Activated naive CD4-positive, alpha-beta T cell treated with anti-CD3 and anti-CD28 coated beads, Interleukin-2, amount 50 U/mL, for 72 hours (primary cell): ENCODE results near the gene GLG1. TPM values are rescaled to one million over a fixed set of nuclear protein-coding genes. Genes with fewer than 3 reads are reported as not detected.
"Not testable (repeated sequence)": the region's sequence is repeated elsewhere in the genome, so short reads cannot be mapped to it uniquely, and the experiment has no call there.

Experiments used
- ATAC-seq, 2 donors: fragments of 150-1000 bp; cut with Tn5 transposase; 2 replicates each; pipeline ENCODE4 v1.10.0; 2021; ENCODE audit warnings: mild to moderate bottlenecking in 2 of 2, moderate library complexity in 2 of 2
- DNase-seq, 2 donors: peaks; one replicate each; pipeline ENCODE4 v3.0.0; 2021 to 2022; ENCODE audit warnings: low spot score in 2 of 2
- H3K27ac Mint-ChIP-seq, 2 donors: one replicate each; pipeline ENCODE4 v1.8.0; 2022; ENCODE audit warnings: mild to moderate bottlenecking in 2 of 2, mixed read lengths in 2 of 2
- H3K36me3 Mint-ChIP-seq, 2 donors: one replicate each; pipeline ENCODE4 v1.8.0; 2022; ENCODE audit warnings: mixed read lengths in 2 of 2
- H3K9me3 Mint-ChIP-seq, 2 donors: one replicate each; pipeline ENCODE4 v1.8.0; 2022; ENCODE audit warnings: mixed read lengths in 2 of 2
- total RNA-seq, 2 donors: library from RNA; stranded (reverse); gene quantifications; one replicate each; pipeline ENCODE4 v1.2.3, GENCODE V29; 2022

GLG1 gene
- total RNA-seq, 2 donors from 2014 or later, result 73.0 to 80.4 TPM

DNA sequence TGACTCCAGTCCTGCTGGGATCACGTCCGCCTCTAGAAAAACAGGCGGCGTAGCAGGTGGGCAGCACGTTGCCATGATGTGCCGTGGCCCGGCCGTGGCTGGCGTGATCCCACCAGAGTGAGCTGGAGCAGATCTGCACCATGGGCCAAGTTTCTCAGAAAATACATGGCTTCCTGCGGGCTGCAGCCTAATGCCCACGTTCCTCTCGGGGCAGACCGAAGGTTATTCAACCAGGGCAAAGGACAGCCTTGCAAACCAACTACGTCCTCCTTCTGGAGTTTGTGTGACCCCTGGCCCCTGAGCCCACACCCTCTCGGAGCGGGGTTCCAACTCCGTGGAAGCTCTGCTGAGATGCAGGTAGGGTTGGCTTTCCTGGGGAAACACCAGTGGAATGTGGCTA is 184.8 kb downstream of the GLG1 start:
- not testable (repeated sequence) for DNase-seq, ATAC-seq, H3K9me3 Mint-ChIP-seq, H3K27ac Mint-ChIP-seq, H3K36me3 Mint-ChIP-seq

DNA sequence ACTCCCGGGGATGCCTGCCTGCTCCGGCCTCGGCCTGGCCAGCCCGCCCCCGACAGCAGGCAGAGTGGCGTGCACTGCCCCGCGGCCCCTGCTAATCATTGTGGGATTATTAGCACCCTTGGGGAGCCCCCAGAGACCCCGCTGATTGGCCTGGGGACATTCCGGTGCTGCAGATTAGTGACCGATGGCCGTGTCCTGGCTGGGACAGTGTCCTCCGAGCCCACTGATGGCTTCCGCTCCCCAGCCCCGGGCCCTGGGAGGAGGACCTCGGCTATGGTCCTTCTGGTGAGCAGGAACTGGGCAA is 185.5 kb downstream of the GLG1 start:
- not testable (repeated sequence) for H3K36me3 Mint-ChIP-seq, ATAC-seq, H3K9me3 Mint-ChIP-seq

GRCh38 chr16:74420612-74421481 is 186.1 kb downstream of the GLG1 start, which contains the start of gene CLEC18B:
Gene CLEC18B, minus strand, starts transcription at chr16:74421478. Its CDS starts 208 bp downstream, at chr16:74421270.
- H3K9me3 Mint-ChIP-seq, H3K27ac Mint-ChIP-seq, H3K36me3 Mint-ChIP-seq, DNase-seq: not testable (repeated sequence)
- ATAC-seq, result peak in 1 of 2 donors; percentile 22

More for the DNA sequence above, 185.5 kb downstream of the GLG1 start:
- not testable (repeated sequence) for DNase-seq, H3K27ac Mint-ChIP-seq

- H3K9me3 Mint-ChIP-seq, H3K27ac Mint-ChIP-seq, DNase-seq, H3K36me3 Mint-ChIP-seq, ATAC-seq: not testable (repeated sequence)
Measured at GRCh38 chr16:74419811-74420210, 187.1 kb downstream of the GLG1 start.

DNA sequence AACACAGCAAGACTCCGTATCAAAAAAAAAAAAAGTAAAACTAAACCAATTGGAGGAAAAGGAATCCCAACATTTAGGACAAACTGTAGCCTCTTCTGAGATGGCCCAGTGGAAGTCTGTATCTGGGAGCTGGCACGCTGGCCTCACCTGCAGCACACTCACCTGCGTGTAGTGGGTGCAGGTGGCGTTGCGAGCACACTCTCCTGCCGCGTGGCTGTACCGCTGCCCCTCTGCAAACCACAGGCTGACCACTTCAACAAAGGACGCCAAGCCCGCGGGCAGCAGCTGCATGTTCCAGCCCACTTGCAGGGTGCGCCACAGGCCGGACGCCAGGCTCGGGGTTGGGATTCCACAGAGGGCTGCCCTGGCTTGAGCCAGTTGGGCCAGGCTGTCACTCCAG is 189.0 kb downstream of the GLG1 start:
- not testable (repeated sequence) for H3K9me3 Mint-ChIP-seq, H3K36me3 Mint-ChIP-seq, H3K27ac Mint-ChIP-seq, ATAC-seq, DNase-seq

DNA sequence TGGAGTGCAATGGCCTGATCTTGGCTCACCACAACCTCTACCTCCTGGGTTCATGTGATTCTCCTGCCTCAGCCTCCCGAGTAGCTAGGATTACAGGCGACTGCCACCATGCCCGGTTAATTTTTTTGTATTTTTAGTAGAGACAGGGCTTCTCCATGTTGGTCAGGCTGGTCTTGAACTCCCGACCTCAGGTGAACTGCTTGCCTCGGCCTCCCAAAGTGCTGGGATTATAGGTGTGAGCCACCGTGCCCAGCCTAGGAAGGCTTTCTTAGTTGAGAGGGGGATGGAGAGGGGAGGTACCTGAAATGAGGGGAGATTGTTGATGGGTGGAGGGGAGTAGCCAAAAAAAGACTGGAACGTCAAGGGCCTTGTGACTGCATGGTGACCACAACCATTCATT is 193.0 kb downstream of the GLG1 start:
- DNase-seq, result peak in 1 of 2 donors; percentile 50
- ATAC-seq, H3K36me3 Mint-ChIP-seq, H3K27ac Mint-ChIP-seq, H3K9me3 Mint-ChIP-seq: not testable (repeated sequence)

DNA sequence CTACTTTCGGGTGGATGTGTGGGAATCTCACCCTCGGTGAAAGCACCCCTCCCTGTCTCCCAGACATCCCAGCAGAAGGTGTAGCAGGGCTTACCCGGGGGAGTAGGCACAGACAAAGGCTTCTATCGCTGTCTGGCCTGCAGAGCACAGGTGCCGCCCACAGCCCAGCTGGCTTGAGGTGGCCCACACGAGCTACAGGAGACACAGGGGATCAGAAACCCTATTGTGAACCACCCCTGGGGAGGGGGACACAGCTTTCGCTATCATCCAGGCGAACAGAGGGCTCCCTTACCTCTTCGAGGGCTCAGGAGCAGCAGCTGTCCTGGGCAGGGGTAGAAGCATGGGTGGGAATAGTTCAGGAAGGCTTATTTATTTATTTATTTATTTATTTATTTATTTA is 193.4 kb downstream of the GLG1 start:
- H3K27ac Mint-ChIP-seq, H3K9me3 Mint-ChIP-seq, ATAC-seq, H3K36me3 Mint-ChIP-seq: not testable (repeated sequence)
- DNase-seq, result peak in 1 of 2 donors; percentile 56

DNA sequence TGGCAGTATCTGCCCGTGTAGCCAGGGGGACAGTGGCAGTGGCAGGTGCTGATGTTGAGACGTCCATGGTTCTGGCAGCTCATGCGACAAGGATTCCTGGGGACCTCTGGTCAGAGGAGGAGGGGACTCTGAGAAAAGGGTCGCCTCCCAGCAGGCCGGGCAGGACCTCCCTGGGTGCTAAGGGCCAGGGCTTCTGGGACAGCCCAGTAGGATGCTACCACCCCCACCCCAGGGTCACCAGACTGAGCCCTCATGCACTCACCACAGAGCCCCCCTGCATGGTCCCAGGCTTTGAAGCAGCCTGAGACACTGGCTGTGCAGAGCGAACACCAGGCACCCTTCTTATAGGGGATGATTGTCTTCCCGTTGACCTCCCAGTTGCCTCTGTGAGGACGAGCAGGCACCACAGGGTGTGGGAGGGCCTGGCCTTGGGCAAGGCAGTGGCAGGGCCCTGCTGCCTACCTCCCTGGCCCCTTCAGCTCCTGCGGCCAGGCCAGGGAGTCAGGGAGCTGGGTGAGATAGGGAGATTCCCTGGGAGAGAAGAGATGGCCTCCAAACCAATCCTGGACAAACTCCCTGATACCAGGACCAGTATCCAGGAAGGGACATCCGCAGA is 194.0 kb downstream of the GLG1 start:
- DNase-seq, result peak in 1 of 2 donors; percentile 51
- not testable (repeated sequence) for H3K27ac Mint-ChIP-seq, H3K36me3 Mint-ChIP-seq, ATAC-seq, H3K9me3 Mint-ChIP-seq

- not testable (repeated sequence) for H3K9me3 Mint-ChIP-seq, H3K27ac Mint-ChIP-seq, ATAC-seq
Measured at GRCh38 chr16:74412138-74412774, 194.7 kb downstream of the GLG1 start.

DNA sequence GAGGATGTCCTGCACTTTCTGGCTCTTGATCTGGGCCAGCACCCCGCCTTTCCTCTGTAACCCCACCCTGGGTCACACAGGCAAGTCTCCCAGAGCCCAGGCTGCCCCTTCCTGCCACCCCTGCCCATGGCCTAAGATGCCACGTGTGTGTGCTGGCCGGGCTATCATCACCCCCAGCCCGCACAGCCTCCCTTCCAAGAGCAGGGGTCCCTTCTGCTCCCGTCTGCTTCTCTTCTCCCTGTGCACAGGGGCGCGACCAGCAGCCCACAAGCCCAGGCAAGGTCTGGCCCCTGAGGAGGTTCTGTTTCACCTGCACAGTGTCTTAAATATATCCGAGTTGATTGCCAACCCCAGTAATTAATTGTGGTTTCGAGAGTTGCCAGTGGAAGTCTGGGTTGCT is 195.9 kb downstream of the GLG1 start:
- H3K9me3 Mint-ChIP-seq, ATAC-seq, H3K36me3 Mint-ChIP-seq, H3K27ac Mint-ChIP-seq: not testable (repeated sequence)
- peak in 1 of 2 donors; percentile 49 for DNase-seq

More at GRCh38 chr16:74412138-74412774, 194.7 kb downstream of the GLG1 start:
- DNase-seq, result peak in 1 of 2 donors; percentile 47
- H3K36me3 Mint-ChIP-seq, result not testable (repeated sequence)

DNA sequence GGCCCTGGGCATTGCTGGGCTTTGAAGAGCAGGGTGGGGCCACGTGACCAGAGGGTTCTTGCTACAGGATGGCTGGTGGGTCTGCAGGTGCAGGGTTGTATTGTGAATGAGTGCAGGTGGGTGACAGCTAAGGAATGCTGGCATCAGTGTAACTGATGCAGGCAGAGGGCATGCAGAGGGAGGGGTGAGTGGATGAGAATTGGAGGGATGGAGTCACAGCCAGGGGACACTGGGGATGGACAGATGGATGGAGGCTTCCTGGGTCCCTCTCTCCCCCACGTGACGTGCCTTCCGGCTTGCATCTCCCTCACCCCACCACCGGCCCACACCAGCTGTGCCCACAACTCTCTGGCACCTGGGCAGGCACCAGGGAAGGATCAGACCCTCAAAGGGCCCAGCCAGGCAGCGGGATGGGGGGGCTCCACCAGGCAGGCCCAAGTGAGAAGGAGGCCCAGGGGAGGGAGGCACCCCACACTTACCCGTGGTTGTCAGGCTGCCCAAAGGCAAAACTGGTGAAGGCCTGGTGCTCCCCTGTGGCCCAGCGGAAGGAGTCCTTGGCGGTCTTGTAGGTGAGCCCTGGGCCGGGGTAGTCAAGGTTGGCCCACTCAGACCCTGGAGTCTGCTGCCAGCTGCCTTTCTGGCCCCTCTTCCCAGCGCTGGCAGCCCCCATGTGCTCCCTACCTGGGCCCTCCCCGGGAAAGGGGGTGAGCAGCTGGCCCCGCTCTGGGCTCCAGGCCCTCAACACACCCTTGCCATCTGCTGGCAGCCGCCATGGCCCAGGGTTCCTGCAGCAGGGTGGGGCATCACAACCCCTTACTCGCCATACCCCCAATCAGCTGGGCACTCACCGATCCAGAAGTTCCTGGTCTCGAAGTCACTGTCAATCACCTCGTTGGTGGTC is 196.6 kb downstream of the GLG1 start:
- not testable (repeated sequence) for H3K27ac Mint-ChIP-seq, ATAC-seq, H3K36me3 Mint-ChIP-seq, H3K9me3 Mint-ChIP-seq
- DNase-seq, result peak in 1 of 2 donors; percentile 54

DNA sequence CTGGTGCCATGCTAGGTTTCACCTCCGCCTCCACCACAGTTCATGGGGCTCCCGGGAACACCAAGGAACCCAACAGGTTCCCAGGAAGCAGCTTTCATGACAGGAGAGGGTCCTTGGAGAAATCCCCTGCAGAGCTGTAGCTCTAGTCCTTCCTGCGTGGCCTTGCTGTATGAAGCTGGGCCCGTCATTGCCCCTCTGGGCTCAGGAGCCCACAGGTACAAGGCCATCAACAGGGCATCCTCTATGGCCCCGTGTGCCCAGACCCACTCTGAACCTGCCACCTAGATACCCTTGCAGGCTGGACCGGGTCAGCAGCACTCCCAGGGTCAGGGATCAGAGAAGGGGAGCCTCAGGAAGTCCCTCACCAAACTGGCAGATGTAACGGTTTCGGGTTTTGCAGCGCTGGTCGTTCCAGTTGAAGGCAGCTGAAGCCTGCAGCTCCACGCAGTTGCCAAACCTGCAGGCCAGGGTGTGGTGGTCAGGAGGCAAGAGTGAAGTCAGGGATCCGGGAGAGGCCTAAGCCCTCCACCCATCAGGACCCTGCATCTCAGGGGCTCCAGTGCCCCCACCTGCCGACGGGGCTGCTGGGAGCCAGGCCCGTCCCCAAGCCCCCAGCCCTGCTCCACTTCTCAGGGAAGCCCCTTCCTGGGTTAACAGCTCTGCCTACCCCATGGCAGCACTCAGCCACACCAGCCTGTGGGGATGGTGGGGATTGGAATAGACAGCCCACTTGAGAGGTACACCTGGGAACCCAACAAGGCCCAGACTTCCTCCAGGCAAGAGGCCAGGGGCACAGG is 197.5 kb downstream of the GLG1 start:
- not testable (repeated sequence) for H3K36me3 Mint-ChIP-seq
- DNase-seq, result peak in 1 of 2 donors; percentile 52

GRCh38 chr16:74407362-74407705 is 199.6 kb downstream of the GLG1 start:
- H3K36me3 Mint-ChIP-seq, H3K9me3 Mint-ChIP-seq, H3K27ac Mint-ChIP-seq, DNase-seq: not testable (repeated sequence)
- peak in 1 of 2 donors; percentile 7 for ATAC-seq

More for the DNA sequence above, 197.5 kb downstream of the GLG1 start:
- ATAC-seq, H3K9me3 Mint-ChIP-seq, H3K27ac Mint-ChIP-seq: not testable (repeated sequence)

- ATAC-seq, result peak; percentile 41
- DNase-seq, H3K9me3 Mint-ChIP-seq, H3K36me3 Mint-ChIP-seq, H3K27ac Mint-ChIP-seq: not testable (repeated sequence)
Measured at GRCh38 chr16:74406600-74407361, 200.1 kb downstream of the GLG1 start.
